ENCODE measurements around the gene ACOX3.
A peak's percentile ranks its signal among the peaks of the same experiment; 100 is the strongest.
"Not testable (repeated sequence)": the region's sequence is repeated elsewhere in the genome, so short reads cannot be mapped to it uniquely, and the experiment has no call there.

Gene ACOX3

GRCh38 chr4:8440492-8441311, at the start of gene ACOX3, which contains the start of gene TRMT44:
ACOX3 (minus strand) TSS chr4:8440723; CDS start chr4:8416521, 24,202 bp downstream.
TRMT44 (plus strand) TSS chr4:8440777; CDS start chr4:8440823, 46 bp downstream.
- DNase-seq, result peak; percentile 76

GRCh38 chr4:8488791-8489369, 48.4 kb upstream of the ACOX3 start:
- no peak for DNase-seq

DNA sequence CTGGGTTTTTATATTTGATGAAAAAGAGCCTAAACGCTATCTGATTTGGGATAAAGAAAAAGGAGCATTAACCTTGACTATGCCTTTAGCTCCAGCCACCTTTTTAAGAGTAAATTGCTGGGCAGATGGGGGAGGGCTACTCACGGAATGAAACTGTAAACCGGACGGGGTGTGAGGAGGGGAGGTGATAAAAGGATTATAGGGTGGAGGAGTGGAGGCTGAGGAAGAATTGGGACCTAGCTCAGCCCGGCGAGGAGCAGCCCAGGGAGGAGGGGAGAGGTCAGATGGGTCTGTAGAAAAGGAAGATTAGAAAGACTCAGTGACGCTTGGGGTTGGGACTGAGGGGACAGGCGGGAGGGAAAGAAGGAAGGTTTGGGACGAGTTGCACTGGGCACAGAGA, 46.1 kb upstream of the ACOX3 start:
- DNase-seq, result not testable (repeated sequence)

GRCh38 chr4:8480221-8480620, 39.7 kb upstream of the ACOX3 start:
- no peak for DNase-seq

DNA sequence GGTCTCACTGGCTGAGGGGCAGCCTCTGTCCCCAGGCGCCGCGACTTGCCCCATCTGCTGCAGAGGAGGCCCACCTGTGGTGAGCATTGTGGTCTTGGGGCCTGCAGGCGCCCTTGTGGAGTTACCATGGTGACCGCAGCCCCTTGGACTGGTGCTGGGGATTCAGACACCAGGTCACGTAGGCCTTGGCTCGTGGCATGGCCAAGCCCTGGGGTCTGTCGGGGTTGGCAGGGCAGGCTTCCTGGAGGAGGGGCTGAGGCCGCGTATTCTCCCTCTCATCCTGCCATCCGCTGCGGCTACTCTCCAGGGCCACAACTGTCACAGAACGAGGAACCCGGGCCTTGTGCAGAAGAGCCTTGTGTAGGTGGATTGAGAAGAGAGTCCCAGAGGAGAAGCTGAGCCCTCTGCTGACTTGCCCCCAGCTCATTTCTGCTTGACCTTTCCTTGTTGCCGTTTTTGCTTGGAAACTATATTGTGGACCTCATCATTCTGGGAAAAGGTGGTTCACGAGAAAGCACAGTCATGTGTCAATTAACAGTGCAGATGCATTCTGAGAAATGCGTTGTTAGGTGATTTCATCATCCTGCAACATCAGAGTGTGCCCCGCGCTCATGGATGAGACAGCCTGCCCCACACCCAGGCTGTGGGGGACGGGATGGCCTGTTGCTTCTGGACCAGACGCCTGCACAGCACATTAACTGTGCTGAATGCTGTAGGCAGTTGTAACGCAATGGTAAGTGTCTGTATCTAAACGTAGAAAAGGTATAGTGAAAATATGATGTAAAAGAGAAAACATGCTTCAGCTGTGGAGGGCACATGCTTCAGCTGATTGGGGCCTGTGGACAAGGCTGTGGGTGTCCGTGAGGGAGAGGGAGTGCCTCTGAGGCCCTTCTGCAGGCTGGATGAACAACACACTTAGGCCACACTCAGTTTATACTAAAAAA, 38.5 kb upstream of the ACOX3 start:
- DNase-seq, result no peak

- DNase-seq, result no peak
These were observed 37.8 kb upstream of the ACOX3 start for GRCh38 chr4:8478371-8478770.

DNA sequence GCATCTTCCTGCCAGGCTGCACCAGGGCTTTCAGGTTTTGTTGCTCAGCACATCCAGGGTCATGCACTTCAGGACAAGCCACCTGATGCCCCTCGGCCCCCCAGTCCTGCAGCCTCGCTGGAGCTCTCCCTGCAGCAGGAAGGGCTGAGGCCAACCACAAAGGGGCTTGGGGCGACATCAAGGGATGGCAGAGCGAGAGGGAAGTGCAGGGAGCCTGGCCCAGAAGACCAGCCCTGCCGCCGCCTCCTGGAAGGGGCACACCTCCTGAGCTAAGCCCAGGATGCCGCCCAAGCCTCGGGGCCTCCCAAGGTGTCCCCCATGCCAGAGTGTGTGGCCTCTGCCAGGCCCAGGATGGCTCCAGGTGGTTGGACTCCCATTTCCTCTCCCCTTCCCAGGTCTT, 37.2 kb upstream of the ACOX3 start:
- DNase-seq, result no peak

- no peak for DNase-seq
These were observed 36.6 kb upstream of the ACOX3 start for GRCh38 chr4:8477095-8477635.

GRCh38 chr4:8475751-8476575, 35.4 kb upstream of the ACOX3 start:
- DNase-seq, result no peak

GRCh38 chr4:8474856-8475255, 34.3 kb upstream of the ACOX3 start:
- no peak for DNase-seq

GRCh38 chr4:8473920-8474590, 33.5 kb upstream of the ACOX3 start:
- no peak for DNase-seq

DNA sequence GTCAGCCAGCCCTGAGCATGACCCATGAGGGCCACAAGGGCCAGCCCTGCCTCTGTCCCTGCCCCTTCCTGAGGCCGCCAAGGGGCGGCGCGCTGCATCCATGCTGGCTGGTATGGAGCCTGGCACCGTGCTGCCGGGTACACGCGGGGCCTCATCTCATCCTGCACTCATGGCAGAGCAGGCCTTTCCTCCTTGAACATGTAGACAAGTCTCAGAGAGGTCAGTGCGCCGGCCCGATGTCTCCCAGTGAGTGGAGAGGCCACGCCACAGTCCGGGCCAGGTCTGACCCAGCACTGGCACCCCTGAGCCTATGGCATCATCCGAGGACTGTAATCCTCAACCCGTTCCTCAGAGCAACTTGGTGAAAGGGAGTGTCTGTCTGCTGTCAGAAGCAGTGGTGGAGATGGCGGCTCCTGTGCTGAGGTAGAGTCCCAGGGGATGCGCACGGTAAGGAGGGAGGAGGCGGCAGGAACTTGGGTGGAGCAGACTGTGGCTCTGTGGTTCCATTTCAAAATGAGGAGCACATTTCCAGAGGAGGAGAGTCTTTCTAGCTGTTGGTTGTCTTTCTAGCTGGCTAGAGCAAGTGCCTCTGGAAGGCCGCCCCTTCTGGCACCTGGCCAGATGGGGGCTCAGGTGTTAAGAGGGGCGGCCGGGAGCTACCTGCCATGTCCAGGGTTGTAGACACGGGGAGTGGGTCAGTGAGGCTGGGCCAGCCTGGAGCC, 32.8 kb upstream of the ACOX3 start:
- no peak for DNase-seq

DNA sequence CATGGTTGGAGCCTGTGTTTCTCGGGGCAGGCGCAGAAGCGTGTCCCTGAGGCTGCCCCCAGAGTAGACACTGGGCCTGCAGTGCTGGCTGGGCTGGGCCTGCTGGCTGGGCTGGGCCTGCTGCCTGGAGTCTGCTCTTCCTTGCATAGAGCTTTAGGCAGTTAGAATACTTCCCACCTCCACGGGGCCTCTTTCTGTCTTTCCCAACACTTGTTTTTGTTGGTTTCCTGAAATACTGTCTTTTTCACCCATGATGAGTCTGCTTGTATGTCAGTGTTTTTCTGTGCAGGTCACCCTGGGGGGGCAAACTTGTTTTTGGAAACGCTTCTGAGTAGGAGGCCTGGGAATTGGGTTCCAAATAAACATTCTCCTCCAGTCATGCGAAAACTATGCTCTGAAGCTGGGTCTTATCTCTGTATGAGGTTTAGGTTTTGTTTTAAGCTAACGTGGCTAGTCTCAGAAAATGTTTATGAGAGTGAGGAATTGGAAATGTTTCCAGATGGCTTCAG, 32.2 kb upstream of the ACOX3 start:
- DNase-seq, result no peak

- DNase-seq, result no peak
These were observed 31.7 kb upstream of the ACOX3 start for GRCh38 chr4:8472158-8472688.

- DNase-seq, result no peak
These were observed 30.8 kb upstream of the ACOX3 start for GRCh38 chr4:8471211-8471875.

- DNase-seq, result no peak
These were observed 30.0 kb upstream of the ACOX3 start for GRCh38 chr4:8470451-8471024.

- no peak for DNase-seq
These were observed 29.0 kb upstream of the ACOX3 start for GRCh38 chr4:8469550-8469949.

DNA sequence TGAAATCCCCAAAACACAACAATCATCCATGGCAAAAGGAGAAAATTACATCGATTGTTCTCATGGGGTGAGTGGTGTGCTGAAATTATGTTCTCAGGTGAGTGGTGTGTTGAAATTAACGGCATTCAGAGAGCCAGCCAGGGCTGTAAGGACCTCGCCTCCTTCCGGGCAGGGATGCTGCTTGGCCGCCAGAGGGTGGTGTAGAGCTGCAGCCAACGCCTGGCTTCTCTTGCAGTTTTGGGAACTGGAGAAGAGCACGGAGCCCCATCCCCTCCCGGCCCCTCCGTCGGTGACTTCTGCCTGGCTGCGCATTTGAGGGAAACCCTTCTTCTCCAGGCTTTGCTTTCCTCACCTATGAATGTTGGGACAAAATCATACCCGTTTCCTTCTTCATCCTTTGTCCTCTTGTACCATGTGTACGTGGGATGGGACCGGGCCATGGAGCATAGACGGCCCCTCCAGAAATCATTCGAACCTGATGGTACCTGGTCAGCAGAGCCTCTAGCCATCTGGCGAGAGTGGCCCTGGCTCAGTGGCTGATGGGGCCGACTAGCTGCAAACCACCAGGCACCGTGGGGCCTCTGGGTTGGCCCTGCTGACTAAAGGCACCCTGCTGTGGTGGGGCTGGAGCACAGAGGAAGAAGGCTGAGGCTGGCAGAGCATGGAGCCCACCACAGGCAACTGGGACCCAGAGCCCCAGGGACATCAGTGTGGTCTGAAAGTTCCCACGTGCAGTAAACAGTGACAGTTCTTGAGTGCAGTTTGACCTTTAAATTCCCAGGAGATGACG, 28.4 kb upstream of the ACOX3 start:
- peak; percentile 36 for DNase-seq

DNA sequence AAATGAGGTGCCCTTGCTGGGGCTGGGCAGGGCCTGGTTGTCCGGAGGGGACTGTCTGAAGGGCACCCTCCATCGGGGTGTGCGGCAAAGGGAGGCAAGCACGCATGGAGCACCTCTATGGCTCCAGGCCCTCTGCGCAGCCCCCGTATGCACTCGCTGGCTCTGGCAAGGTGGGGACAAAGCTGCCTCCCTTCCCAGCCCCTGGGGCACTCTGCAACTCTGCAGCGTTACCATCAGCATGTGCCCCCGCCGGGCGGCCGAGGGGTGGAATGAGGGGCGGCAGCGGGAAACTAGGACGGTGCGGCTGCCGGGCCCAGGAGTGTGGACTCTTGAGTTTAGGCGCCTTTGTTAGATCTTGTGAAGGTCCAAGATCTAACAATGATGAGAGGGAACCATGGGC, 26.5 kb upstream of the ACOX3 start:
- DNase-seq, result no peak

All from NCI-H2171 treated with DMSO at 0.1 percent for 48 hours (cell line).